HepG2 (cell line): ENCODE data around the gene TLN1. TPM values are rescaled to one million over a fixed set of nuclear protein-coding genes. Genes with fewer than 3 reads are reported as not detected.

ENCODE experiments used
- CBFB ChIP-seq: sonication (generic); formaldehyde crosslinking; IDR thresholded peaks from 2 replicates; pipeline ENCODE4 v1.4.0; 2020; ENCODE audit warnings: missing genetic modification reagents
- CEBPB ChIP-seq: IDR thresholded peaks from 2 replicates; pipeline ENCODE4 v1.6.1; 2011; ENCODE audit warnings: low read depth, low read length, improper control_type of control experiment, borderline replicate concordance
- GATA4 ChIP-seq: sonication (generic); IDR thresholded peaks from 2 replicates; pipeline ENCODE4 v1.6.1; 2016; ENCODE audit warnings: antibody characterized with exemption, low read depth, borderline replicate concordance
- HNRNPK ChIP-seq: fragments of 200-400 bp; formaldehyde crosslinking; IDR thresholded peaks from 2 replicates; pipeline ENCODE4 v1.6.1; 2018; ENCODE audit warnings: low read length, low read depth, moderate library complexity, mild to moderate bottlenecking; ENCODE audit not compliant: poor library complexity, severe bottlenecking
- MAF1 ChIP-seq: sonication (generic); formaldehyde crosslinking; IDR thresholded peaks from 2 replicates; pipeline ENCODE4 v1.5.0; 2020; ENCODE audit warnings: missing genetic modification reagents, borderline replicate concordance
- MIER2 ChIP-seq: IDR thresholded peaks from 2 replicates; pipeline ENCODE4 v1.6.1; 2016; ENCODE audit warnings: missing biosample characterization, missing genetic modification reagents
- REL ChIP-seq: sonication (generic); formaldehyde crosslinking; conservative IDR thresholded peaks from 2 replicates; pipeline ENCODE4 v1.8.0; 2022; ENCODE audit warnings: mild to moderate bottlenecking, missing genetic modification reagents, moderate library complexity
- SCMH1 ChIP-seq: sonication (generic); formaldehyde crosslinking; IDR thresholded peaks from 2 replicates; pipeline ENCODE4 v1.9.0; 2021; ENCODE audit warnings: missing genetic modification reagents, mild to moderate bottlenecking, borderline replicate concordance
- SNRNP70 ChIP-seq: fragments of 200-400 bp; formaldehyde crosslinking; IDR thresholded peaks from 2 replicates; pipeline ENCODE4 v1.6.1; 2017; ENCODE audit warnings: mild to moderate bottlenecking, low read depth, low read length, moderate library complexity
- ZBTB7A ChIP-seq: sonication (generic); formaldehyde crosslinking; IDR thresholded peaks from 2 replicates; pipeline ENCODE4 v1.8.0; 2022; ENCODE audit warnings: mild to moderate bottlenecking, missing genetic modification reagents
- ZFP36L1 ChIP-seq: sonication (generic); formaldehyde crosslinking; IDR thresholded peaks from 2 replicates; pipeline ENCODE4 v1.8.0; 2022; ENCODE audit warnings: mild to moderate bottlenecking, missing genetic modification reagents, moderate library complexity
- ZNF30 ChIP-seq: sonication (generic); formaldehyde crosslinking; IDR thresholded peaks from 2 replicates; pipeline ENCODE4 v1.5.0; 2020; ENCODE audit warnings: mild to moderate bottlenecking, missing genetic modification reagents
- ZNF326 ChIP-seq: sonication (generic); formaldehyde crosslinking; IDR thresholded peaks from 2 replicates; pipeline ENCODE4 v1.4.0; 2020; ENCODE audit warnings: missing genetic modification reagents, borderline replicate concordance
- ZNF563 ChIP-seq: sonication (generic); formaldehyde crosslinking; IDR thresholded peaks from 2 replicates; pipeline ENCODE4 v1.8.0; 2022; ENCODE audit warnings: mild to moderate bottlenecking, moderate library complexity, missing genetic modification reagents
- ZSCAN21 ChIP-seq: sonication (generic); formaldehyde crosslinking; IDR thresholded peaks from 2 replicates; pipeline ENCODE4 v1.8.0; 2022; ENCODE audit warnings: mild to moderate bottlenecking, missing genetic modification reagents, moderate library complexity, borderline replicate concordance
- polyA plus RNA-seq, 8 experiments: library from polyadenylated mRNA; depleted of rRNA in 3 of 8; stranded (reverse) in 7 of 8; unstranded in 1 of 8; fragments of >200 nt; fragmentation: Illumina TruSeq in 4 of 8; extraction: Trizol in 4 of 8; gene quantifications; 2 replicates each; pipeline versions ENCODE4 v1.2.1 to v1.2.3, GENCODE V29; 2011 to 2016; ENCODE audit warnings: low read depth in 4 of 8, missing spikeins in 1 of 8, mixed read lengths in 1 of 8; ENCODE audit not compliant: insufficient read depth in 1 of 8
- total RNA-seq, 5 experiments: library from RNA; depleted of rRNA; stranded (reverse); fragments of >200 nt; fragmentation: Illumina TruSeq; extraction: Trizol; gene quantifications; 2 replicates each; pipeline ENCODE4 v1.2.3, GENCODE V29; 2016; ENCODE audit warnings: low read depth in 1 of 5
- TF ChIP-seq, protein P1 (sequence below): sonication (generic); formaldehyde crosslinking; IDR thresholded peaks from 2 replicates; pipeline ENCODE4 v1.5.0; 2020; ENCODE audit warnings: missing genetic modification reagents
- TF ChIP-seq, protein P2 (sequence below): sonication (generic); formaldehyde crosslinking; conservative IDR thresholded peaks from 2 replicates; pipeline ENCODE4 v1.4.0; 2020; ENCODE audit warnings: missing genetic modification reagents
- TF ChIP-seq, protein P3 (sequence below): IDR thresholded peaks from 2 replicates; pipeline ENCODE4 v1.6.1; 2012; ENCODE audit warnings: inconsistent platforms
- TF ChIP-seq, protein P4 (sequence below): IDR thresholded peaks from 2 replicates; pipeline ENCODE4 v1.6.1; 2016; ENCODE audit warnings: mild to moderate bottlenecking
- TF ChIP-seq, protein P5 (sequence below): sonication (generic); formaldehyde crosslinking; IDR thresholded peaks from 2 replicates; pipeline ENCODE4 v1.5.0; 2020; ENCODE audit warnings: missing genetic modification reagents, mild to moderate bottlenecking, borderline replicate concordance
- TF ChIP-seq, protein P6 (sequence below): sonication (generic); formaldehyde crosslinking; IDR thresholded peaks from 2 replicates; pipeline ENCODE4 v1.9.0; 2021; ENCODE audit warnings: missing genetic modification reagents, borderline replicate concordance

TLN1 gene
- total and polyA plus RNA-seq, 2 of the 13 experiments (the other 11 are each of a cell fraction or from before 2014, with no cell fraction given) = 35.2 to 51.8 TPM

DNA sequence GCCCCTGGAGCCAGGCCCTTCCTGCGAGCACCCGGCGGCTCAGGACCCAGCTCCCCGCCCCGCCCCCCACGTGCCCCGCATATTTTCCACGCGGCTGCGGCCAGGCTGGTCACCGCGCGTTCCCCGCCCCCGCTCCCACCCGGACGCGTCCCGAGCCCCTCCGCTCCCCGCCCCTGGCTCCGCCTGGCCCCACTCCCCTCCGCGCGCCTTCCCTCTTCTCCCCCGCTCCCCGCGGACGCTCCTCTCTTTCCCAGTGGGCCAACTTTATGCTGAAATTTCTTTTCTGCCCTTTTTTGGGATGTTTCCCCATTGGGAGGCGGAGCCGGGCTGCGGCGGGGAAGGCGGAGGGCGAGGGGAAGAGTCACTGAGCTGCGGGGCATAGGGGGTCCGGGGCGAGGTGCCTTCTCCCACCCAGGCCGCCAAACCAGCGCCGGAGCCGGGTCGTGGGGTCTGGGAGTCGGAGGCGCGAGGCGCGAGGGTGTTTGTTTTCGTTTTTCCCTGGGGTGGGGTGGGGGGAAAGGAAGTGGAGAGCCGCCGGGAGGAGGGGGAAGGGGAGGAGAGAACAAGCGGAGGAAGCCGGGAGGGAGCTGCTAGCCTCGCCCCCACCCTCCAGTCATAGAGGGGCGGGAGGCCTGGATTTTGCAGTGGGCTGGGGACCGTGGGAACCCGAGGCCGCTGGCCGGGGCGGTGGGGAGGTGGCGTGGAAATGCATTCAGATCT lies 41.2 kb downstream of the TLN1 start (continued):
- TF ChIP-seq, protein P1, sequence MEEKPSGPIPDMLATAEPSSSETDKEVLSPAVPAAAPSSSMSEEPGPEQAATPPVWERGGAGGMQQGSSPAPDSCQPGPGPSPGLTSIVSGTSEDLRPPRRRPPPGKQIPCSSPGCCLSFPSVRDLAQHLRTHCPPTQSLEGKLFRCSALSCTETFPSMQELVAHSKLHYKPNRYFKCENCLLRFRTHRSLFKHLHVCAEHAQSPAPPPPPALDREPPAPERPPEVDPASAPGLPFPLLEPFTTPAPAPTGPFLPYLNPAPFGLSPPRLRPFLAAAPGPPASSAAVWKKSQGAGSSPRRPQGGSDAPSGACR (CRISPR knock-in tag) = peak; percentile 65; the same call in 1 of the 2 replicates
- TF ChIP-seq, protein P2, sequence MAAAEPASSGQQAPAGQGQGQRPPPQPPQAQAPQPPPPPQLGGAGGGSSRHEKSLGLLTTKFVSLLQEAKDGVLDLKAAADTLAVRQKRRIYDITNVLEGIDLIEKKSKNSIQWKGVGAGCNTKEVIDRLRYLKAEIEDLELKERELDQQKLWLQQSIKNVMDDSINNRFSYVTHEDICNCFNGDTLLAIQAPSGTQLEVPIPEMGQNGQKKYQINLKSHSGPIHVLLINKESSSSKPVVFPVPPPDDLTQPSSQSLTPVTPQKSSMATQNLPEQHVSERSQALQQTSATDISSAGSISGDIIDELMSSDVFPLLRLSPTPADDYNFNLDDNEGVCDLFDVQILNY (CRISPR knock-in tag) = no peak
- 0 out of 2 replicates have a peak, but pooled peaks have one; percentile 8 for TF ChIP-seq ZBTB7A (CRISPR knock-in tag)
- TF ChIP-seq, protein P3, sequence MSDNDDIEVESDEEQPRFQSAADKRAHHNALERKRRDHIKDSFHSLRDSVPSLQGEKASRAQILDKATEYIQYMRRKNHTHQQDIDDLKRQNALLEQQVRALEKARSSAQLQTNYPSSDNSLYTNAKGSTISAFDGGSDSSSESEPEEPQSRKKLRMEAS = peak; percentile 60; the same call in 1 of the 2 replicates
- TF ChIP-seq, protein P4, sequence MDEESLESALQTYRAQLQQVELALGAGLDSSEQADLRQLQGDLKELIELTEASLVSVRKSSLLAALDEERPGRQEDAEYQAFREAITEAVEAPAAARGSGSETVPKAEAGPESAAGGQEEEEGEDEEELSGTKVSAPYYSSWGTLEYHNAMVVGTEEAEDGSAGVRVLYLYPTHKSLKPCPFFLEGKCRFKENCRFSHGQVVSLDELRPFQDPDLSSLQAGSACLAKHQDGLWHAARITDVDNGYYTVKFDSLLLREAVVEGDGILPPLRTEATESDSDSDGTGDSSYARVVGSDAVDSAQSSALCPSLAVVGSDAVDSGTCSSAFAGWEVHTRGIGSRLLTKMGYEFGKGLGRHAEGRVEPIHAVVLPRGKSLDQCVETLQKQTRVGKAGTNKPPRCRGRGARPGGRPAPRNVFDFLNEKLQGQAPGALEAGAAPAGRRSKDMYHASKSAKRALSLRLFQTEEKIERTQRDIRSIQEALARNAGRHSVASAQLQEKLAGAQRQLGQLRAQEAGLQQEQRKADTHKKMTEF (CRISPR knock-in tag) = no peak
- TF ChIP-seq CBFB (CRISPR knock-in tag) = no peak
- TF ChIP-seq, protein P5, sequence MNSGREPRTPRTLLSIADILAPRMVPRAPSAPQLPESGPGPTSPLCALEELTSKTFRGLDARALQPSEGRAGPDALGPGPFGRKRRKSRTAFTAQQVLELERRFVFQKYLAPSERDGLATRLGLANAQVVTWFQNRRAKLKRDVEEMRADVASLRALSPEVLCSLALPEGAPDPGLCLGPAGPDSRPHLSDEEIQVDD (CRISPR knock-in tag) = no peak
- TF ChIP-seq SNRNP70 = no peak
- peak; percentile 54 for TF ChIP-seq HNRNPK
- TF ChIP-seq ZFP36L1 (CRISPR knock-in tag) = no peak
- no peak for TF ChIP-seq CEBPB
- TF ChIP-seq, protein P6, sequence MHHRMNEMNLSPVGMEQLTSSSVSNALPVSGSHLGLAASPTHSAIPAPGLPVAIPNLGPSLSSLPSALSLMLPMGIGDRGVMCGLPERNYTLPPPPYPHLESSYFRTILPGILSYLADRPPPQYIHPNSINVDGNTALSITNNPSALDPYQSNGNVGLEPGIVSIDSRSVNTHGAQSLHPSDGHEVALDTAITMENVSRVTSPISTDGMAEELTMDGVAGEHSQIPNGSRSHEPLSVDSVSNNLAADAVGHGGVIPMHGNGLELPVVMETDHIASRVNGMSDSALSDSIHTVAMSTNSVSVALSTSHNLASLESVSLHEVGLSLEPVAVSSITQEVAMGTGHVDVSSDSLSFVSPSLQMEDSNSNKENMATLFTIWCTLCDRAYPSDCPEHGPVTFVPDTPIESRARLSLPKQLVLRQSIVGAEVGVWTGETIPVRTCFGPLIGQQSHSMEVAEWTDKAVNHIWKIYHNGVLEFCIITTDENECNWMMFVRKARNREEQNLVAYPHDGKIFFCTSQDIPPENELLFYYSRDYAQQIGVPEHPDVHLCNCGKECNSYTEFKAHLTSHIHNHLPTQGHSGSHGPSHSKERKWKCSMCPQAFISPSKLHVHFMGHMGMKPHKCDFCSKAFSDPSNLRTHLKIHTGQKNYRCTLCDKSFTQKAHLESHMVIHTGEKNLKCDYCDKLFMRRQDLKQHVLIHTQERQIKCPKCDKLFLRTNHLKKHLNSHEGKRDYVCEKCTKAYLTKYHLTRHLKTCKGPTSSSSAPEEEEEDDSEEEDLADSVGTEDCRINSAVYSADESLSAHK (CRISPR knock-in tag) = no peak
- TF ChIP-seq GATA4 = 0 out of 2 replicates have a peak, but pooled peaks have one; percentile 25
- TF ChIP-seq ZNF326 (CRISPR knock-in tag) = no peak
- no peak for TF ChIP-seq ZNF30 (CRISPR knock-in tag)
- TF ChIP-seq REL (CRISPR knock-in tag) = no peak
- no peak for TF ChIP-seq SCMH1
- no peak for TF ChIP-seq MAF1
- TF ChIP-seq ZNF563 (CRISPR knock-in tag) = no peak
- no peak for TF ChIP-seq ZSCAN21 (CRISPR knock-in tag)
- no peak for TF ChIP-seq MIER2
